Measurements from ENCODE around the gene RAE1.

The RAE1 gene

DNA sequence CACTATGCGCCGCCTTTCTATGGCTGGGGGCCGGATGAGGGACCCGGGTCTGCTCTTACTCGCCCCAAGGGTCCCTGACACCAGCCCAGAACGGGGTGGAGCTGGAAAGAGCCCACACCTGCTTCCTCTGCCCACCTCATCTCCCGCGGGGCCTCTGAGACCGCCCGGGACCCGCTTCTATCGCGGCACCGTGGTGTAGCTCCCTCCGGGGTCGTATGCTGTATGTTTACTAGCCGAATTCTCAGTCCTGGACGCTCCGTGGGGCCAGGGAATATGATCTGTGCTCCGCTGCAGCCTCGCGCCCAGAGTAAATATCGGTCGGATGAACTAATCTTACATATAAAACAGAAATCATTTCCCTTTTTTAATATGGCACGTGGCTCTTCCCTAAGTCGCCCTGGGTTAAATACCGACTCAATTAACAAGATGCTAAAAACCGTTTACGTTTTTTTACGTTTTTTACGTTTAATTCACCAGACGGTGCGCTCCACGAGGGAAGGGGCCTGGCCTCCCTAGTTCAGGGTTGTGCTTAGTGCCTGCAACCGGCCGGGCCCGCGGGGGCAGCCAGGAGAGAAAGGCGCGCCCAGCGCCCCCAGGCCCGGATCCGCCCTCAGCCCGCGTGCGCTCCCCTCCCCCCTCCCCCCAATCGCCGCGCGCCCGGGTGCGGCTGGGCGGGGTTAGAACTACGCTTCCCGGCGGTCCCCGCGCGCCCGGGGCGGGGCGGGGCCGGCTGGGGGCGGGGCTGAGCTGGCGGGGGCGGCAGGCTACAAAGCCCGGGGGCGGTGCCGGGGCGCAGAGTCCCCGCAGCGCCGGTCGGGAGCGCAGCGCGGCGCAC, 39.8 kb downstream of the RAE1 start, which contains the start of gene RBM38:
RBM38 (plus strand) TSS at position 793 of the 835 bp plus-strand sequence. CDS start 186 bp downstream, outside the sequence.
- DNase-seq, result peak; percentile 23 to 46

DNA sequence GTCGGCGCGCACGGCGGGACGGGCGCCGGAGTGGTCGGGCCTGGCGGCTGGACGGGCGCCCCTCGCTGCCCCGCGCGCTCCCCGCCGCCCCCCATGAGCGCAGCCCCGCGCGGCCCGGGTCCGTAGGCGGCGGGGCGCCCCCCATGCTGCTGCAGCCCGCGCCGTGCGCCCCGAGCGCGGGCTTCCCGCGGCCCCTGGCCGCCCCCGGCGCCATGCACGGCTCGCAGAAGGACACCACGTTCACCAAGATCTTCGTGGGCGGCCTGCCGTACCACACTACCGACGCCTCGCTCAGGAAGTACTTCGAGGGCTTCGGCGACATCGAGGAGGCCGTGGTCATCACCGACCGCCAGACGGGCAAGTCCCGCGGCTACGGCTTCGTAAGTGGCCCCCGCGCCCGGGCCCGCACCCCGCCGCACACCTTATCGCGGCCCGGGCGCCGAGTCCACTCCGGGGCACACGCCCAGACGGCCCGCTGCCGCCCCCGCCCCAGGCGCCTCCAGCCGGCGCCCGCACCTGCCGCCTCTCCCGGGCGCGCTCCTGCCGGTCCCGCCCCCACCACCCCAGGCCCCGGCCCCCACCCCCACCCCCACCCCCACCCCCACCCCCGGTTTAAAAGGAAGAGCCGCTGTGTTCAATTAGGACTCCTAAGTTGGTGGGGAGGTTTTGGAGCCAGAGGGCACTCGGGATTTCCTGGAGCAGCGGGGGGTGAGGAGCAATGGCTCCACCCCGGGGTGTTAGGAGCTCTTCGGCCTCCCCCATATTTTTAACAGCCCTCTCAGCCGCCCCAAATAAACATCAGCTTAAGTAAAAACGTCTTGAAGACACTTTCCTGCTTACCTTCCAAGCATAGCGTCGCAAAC, 40.6 kb downstream of the RAE1 start:
- DNase-seq, result no peak

DNA sequence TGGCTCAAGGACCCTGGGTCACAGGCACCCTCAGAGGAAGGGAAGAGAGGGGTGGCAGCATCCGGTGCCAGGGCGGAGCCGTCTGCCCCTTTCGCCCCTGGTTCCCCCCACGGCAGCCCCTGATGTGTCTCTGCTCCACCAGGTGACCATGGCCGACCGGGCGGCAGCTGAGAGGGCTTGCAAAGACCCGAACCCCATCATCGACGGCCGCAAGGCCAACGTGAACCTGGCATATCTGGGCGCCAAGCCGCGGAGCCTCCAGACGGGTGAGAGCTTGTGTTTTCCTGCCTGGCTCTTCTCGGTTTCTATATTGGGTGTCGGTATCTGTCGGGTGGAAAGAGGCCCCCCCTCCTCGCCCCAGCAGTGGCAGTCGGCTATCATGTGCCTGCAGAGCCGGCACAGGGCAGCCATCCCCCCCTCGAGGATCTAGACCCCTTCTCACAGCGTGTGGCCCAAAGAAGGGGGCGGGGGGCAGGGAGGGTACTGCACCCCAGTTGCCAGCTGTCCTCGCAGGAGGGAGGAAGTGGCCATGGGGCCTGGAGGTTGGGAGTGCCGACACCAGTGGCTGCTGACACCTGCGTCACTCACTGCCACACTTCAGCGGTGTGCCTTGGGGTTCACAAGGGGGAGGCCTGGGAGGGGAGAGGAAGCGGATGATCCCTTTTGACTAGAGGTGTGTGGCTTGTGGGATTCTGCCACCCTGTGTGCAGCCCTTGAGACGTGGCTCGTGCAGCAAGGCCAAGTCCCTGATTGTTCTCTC, 41.6 kb downstream of the RAE1 start:
- no peak for DNase-seq

DNA sequence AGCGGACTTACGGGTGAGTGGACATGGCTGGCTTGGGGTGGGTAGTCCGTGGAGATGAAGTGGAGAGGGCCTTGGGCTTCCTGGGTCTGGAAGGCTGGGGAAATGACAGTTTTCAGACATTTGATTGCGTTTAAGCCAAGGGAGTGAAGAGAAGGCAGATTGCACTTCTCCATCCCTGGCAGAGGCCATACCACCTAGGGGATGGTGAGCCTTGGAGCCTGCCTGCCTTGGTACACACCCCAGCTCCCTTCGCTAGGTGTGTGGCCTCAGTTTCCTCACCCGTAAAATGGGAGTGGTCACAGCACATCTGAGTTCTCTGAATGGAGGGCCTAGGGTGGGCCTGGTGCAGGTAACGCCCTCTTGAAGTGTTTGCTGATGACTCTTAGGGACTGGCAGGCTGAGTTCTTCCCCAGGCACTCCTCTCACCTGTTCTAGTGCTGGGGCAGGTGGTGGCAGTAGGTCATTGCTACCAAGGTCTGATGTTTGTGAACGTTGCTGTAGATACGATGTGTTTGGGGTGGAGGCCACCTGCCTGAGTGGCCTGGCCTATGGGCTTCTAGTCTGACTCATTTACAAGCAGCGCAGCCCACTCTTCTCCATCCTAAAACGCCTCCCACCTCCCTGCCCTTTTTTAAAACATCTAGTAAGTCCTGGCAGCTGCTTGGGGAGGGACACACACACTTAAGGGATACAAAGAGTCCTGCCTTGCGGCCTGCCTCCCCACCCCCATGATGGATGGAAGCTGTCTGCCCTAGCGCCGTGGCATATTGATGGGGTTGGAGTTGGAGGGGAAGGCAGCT, 42.5 kb downstream of the RAE1 start:
- no peak for DNase-seq

DNA sequence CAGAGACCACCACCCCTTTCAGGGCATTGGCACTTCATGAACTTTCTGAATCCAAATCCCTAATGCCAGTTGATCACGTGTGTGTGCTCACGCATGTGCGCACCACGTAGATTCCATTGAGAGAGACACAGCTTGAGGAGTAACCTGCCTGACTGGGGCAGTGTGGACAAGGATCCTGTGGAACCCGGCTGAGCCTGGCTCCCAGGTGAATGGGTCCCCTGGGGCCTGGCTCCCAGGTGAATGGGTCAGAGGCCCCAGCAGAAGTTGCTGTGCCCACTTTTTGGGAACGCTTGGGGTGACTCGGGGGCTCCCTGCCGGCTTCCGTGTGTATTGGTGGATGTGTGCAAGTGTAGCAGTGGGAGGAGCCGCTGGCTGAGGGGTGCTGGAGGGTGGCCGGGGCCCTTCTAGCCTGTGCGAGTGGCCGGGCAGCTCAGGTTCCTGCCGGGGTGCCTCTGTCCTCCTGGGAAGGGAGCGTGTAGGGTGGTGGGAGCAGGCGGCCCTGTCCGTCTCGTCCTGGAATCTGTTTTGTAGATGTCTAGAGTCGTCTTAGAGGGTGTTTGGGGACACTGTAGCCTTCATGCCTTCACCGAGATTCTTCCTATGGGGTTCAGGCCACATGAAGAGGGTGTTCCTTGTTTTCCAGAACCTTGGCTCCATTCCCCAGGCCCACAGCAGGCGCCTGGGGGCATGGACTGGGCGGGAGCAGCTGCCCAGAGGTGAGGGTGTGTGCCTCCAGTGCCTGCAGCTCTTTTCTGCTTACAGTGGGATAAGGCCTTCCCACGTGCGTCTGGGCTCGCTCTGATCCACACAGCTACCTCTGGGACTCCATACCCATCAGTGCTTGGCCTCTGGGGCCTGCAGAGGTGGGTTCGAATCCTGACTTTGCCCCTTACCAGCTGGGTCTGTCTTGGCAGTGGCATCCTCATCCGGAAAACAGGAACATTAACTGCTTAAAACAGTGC, 43.3 kb downstream of the RAE1 start:
- DNase-seq, result no peak

DNA sequence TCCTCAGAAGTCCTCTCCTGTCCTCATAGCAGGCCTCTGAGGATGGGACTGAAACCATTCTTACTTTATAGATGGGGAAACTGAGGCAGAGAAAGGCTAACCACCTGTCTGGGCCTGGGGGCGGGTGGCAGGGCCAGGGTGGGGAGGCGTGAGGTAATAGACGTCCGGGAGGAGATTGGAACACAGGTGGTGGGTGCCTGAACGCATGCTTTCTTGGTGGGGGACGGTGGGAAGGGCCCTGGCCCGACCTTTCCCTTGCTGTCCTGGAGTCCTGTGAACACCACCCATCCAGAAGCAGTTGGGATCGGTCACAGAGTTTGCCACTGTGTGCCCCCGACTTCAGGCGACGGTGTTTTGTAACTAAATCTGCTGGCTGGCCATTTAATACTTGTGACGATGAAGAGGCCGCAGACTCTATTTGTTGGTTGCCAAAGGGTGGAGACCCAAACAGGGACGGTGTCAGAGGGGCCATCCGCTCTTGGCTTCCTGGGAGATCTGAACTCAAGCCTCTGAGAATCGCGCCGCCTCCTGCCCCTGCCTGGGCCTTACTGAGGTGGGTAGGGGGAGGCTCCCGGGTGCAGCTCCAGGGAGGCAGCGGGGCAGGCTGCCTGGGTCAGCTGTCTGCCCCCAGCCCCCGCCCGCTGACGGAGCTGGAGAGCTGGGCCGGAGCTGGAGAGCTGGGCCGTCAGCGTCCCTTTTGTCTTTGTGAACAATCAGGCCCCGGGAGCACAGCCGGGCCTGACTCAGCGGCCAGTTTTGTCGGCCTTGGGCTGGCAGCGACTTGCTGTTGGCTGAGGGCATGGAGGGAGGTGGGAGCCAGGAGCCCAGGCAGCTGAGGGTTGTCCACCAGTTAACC, 44.3 kb downstream of the RAE1 start:
- DNase-seq, result no peak

DNA sequence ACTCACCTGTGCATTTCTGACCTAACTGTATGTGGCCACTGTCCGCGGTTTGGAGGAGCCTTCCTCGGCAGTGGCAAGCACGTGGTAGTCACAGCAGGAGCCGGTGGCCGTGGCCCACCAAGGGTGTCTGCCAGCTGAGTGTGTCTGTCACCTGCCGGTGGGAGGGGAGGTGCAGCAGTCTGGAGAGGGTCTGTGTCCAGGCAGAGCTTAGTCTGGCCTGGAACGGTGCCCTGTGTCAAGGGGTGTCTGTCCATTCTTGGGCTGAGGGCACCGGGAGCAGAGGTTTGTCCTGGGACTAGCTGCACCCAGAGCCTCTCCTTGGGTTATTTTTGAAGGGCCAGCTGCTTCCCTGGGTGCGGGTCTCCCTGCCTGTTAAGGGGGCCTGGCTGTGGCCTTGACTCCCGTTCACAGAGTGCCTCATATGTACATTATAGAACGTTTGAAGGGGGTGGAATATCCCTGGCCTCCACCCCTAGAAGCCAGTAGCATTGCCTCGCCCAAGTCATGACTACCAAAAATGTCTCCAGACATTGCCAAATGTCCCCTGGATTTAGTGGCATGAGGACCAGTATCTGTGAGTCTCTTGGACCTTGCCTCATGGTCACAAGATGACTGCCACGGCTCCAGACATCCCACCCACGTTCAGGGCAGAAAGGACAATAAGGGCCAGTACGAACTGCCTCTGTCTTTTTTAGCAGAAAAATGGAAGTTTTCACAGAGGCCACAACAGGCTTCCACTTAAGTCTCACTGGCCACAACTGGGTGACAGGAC, 45.3 kb downstream of the RAE1 start:
- no peak for DNase-seq

DNA sequence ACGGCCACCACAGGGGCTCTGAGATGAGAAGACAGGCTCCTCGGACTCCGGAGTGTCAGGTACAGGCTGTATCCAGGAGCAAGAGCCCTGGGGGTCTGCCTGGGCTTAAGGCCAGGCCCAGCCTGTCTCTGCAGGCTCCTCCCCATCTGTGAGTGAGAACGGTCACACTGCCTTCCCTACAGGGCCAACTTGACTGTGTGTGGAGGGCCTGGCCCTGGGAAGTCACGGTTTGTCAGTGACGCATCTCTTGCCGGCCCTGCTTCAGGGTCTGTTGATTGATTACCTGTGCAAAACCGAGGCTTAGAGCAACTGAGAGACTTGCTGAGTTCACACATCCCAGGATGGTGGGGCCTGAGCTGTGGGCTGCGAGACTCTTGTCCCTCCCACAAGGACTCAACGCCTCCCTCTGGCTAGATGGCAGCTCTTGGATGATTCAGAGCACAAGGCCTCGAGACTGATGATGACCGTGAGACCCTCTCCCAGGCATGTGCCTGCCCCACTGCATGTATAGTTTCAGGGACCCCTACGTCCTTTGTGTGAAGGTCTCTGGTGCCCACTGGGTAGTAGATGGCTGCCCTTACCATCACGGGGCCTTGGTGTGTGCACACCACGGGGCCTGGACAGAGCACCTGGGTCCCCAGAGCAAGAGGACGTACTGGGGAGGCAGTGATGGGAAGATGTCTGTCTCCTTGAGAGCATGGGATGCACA, 46.1 kb downstream of the RAE1 start:
- DNase-seq, result no peak

DNA sequence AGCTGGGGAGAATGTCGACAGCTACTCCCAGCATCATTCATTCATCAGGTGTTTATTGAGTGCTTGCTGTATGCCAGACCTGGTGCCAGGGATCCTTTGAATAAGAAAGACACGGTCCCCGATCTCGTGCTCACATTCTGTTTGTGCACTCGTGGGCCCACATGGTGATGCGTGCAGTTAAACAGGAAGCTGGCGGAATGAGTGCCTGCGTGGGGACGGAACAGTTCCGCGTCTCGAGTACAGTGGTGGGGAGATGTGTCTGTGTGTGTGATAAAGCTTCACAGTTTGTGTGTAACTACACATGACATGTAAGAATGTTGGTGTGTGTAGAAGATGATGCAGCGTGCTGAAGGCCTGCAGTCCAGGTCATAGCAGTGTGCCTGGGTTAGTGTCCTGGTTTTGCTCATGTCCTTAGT, 46.6 kb downstream of the RAE1 start:
- no peak for DNase-seq

DNA sequence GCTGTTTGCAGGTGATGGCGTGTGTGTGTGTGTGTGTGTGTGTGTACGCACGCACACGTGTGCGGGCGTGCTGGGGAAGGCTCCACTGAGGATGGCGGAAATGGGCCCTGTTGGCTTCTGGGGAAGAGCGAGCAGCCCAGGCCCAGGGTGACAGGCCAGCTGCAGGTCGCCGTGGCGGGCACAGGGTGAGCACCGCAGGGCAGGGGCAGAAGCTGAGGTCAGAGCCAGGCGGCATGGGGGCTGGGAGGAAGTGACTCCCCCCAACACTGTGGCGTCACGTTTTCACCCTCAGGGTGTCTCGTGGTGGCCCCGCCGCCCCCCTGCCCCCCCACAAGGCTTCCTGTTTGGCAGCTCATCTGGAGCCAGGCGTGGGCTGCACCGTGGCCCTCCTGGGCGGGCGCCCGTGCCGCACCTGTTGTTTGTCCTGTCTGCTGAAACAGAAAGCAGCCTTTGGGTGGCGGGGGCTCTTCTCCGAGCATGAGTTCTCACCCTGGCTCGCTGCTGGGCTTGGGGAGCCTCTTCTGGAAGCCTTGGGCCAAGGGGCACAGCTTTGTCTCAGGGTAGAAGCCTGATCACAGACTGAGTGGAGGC, 47.3 kb downstream of the RAE1 start:
- no peak for DNase-seq

DNA sequence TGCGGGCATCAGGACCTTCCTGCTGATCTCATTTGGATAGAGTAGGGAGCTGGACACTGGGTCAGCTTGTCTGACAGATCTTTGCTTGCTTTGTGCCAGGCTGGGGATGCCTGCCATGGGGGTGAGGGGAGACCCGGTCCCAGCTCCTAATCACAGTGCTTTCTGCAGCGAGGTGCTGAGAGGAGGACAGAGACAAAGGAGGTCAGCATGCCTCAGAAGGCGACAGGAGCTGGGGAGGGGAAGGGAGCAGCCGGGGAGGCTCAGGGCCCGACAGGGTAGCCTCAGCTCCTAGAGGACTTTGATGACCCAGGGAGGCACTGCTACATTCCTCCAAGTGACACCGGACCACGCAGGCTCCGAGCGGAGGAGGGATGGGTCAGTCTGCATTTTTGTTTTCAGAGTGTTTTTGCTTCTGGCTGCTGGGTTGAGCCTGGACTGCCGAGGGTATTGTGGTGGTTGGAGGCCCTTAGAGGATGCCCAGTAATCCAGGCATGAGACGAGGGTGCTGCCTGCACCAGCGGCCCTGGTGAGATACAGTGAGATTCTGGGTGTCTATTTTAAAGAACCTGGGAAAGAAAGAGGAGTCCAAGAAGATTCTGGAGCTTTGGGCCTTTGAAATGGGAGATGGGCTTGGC, 48.0 kb downstream of the RAE1 start:
- DNase-seq, result no peak

DNA sequence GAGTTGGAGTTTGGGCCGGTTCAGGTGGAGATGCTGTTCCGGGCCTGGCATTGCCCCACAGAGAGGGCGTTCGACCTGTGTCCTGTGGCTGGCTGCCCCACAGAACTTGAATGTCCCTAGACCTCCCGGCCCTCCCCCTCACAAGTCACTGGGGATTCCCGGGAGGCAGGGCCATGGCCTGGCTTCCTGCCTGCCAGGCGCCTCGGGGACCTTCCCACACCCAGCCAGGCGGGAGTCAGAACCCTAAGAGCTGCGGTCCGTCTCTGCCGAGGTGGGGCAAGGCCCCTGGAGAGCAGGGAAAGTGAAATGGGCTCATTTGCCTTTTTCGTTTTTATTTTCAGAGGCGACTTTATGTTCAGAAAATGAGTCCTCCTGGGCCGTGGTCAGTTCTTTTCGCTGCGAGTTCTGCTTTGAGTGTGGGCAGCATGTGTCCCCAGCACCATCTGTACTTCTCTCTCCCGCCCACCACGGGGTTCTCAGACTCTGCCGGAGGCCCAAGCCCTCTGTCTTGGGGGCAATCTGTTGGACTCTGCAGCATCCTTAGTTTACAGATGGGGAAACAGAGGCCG, 48.6 kb downstream of the RAE1 start:
- no peak for DNase-seq

DNA sequence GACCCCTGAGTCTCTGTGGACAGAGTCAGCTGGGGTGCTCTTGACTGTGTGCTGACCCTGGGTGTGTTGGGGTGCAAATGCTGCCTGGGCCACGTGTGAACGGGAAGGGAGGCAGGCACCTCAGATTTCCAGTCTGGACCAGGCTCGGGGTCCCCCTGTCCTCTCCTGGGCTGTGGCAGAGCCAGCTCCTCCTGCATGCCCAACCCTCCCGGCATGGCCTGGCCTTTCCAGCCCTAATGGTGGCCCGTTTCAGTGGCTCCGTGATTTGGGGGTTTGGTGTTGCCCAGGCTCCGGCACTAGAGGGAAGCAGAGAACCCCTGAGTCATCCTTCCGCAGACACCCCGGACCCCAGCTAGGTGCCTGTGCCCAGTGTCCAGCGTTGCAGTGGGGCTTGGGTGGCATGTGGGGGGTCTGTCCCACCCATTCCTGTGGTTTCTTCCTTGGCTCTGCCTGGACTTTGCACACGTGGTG, 49.2 kb downstream of the RAE1 start:
- DNase-seq, result no peak

DNA sequence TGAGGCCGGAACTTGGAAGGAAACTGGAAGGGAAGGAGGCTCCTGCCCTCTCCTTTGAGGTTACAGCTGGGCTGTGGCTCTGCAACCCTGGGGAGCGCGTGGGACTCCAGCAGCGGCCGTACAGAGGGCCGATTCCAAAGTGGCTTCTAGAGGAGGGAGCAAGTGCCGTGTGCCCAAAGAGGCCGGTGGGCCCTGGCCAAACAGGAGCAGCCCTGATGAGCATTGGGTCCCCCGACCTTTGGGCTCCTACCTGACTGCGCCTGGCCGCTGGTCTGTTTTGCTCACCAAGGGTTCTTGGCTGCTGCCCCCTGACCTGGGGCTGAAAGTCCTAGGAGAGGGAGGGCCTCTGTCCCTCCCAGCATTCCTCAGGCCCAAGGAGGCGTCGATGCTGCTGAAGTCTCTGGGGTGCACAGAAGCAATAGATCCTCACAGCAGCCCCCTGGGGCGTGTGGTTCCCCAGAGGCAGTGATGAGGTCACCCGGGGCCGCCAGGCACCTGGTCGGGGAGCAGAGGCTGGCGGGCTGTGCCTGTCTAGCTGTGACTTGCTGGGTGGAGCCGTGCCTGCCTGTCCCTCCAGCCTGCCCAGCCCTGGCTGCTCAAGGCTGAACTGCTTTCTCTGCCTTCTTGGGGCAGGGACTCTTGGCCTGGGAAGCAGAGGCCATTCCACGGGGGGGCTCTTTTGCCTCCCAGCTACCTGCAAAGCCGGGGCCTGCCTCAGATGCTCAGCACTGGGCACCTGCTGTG, 49.9 kb downstream of the RAE1 start:
- no peak for DNase-seq

DNA sequence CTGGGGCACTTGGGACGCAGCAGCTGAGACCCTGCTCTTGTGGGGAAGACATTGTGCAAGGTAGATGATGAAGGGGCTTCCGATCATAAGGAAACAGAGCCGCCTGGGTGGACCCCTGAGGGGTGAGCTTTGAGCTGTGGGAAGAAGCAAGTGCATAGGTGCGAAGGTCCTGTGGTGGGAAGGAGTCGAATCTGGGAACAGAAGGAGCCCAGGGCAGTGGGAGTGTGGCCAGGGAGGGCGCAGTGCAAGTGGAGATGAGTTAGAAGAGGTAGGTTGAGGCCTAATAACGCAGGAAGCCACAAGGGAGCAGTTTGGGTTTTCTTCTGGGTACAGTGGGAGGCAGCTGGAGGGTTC, 50.5 kb downstream of the RAE1 start:
- DNase-seq, result no peak

Measured in NCI-H187 (cell line).